Activated CD4-positive, alpha-beta memory T cell treated with anti-CD3 and anti-CD28 coated beads, Interleukin-2, amount 10 ng/mL, durations not matched to agents 7 days and 5 days (primary cell): ENCODE results near the gene TCEA3. TPM values are rescaled to one million over a fixed set of nuclear protein-coding genes. Genes with fewer than 3 reads are reported as not detected.
"Not testable (repeated sequence)": the region's sequence is repeated elsewhere in the genome, so short reads cannot be mapped to it uniquely, and the experiment has no call there.

Experiments
- CTCF ChIA-PET: fragments of 350-600 bp; sonication (Branson Sonifier 250); formaldehyde crosslinking; loops from one replicate; lab custom pipeline; 2021; ENCODE audit warnings: antibody characterized with exemption, inconsistent platforms; lab: Charles Lee
- POLR2A ChIA-PET: fragments of 350-600 bp; sonication (Branson Sonifier 250); formaldehyde crosslinking; loops from one replicate; lab custom pipeline; 2021; ENCODE audit warnings: antibody characterized with exemption; lab: Charles Lee
- DNase-seq: peaks from one replicate; pipeline ENCODE4 v3.0.0-alpha.2; 2020
- H3K27ac Mint-ChIP-seq: one replicate; pipeline ENCODE4 v1.8.0; 2021; ENCODE audit warnings: mild to moderate bottlenecking, mixed read lengths
- H3K27me3 Mint-ChIP-seq: one replicate; pipeline ENCODE4 v1.8.0; 2021; ENCODE audit warnings: mixed read lengths
- H3K36me3 Mint-ChIP-seq: one replicate; pipeline ENCODE4 v1.8.0; 2021; ENCODE audit warnings: low read depth, mixed read lengths
- H3K4me1 Mint-ChIP-seq: one replicate; pipeline ENCODE4 v1.8.0; 2021; ENCODE audit warnings: mixed read lengths
- H3K4me3 Mint-ChIP-seq: one replicate; pipeline ENCODE4 v1.8.0; 2021; ENCODE audit warnings: mild to moderate bottlenecking, mixed read lengths
- H3K9me3 Mint-ChIP-seq: one replicate; pipeline ENCODE4 v1.8.0; 2021; ENCODE audit warnings: mixed read lengths
- total RNA-seq, 2 experiments: library from RNA; stranded (reverse); gene quantifications; one replicate each; pipeline ENCODE4 v1.2.3, GENCODE V29; 2021

Gene TCEA3
- total RNA-seq, 2 experiments from 2014 or later, result 1.2 to 1.7 TPM

DNA sequence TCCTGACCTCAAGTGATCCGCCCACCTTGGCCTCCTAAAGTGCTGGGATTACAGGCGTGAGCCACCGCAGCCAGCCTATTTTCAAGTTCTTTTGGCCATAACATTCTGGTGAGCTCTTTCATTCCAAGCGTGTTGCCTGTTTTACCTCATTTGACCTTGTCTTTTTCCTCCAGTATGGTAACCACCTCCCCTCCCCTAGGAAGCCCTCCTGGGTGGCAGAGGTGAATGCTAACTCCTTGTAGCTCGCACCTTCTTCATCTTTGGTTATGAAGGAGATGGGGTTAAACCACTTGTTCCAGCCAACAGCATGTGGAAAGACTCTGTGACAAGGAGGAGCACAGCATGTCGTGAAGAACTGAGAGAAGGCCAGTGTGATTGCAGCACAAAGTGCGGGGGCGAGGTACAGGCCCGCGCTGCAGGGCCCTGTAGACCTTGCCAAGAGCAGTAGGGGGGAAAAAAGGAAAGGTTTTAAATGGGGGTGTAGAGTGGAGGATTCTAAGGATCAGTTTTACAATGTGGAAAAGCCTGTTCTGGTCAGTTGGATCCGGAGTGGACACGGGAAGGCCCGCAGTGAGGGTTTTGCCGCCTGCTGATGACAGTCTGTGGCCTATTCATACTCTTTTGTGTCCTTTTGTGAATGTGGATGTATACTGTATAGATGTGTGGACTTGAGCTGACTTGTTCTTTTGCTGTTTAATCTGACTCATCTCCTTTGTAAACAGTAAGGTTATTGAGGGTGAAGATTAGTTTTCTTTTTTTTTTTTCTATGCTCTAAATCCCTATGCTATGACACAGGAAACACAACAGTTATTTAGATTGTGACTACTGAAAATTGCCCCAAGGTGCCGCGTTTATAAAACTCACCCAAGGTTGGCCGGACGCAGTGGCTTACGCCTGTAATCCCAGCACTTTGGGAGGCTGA lies 47.4 kb downstream of the TCEA3 start:
- no peaks in the 10 kb centered on the region for H3K36me3 Mint-ChIP-seq
- H3K27ac Mint-ChIP-seq, result no peak overlapping the region
- ChIA-PET CTCF (interaction anchor here (0.6 to 1.1 kb wide), 2 partner anchors 26 to 400 kb away, joined by 3 to 5 read pairs; no protein-coding TSS in a partner anchor), POLR2A (interaction anchor here (0.7 kb wide), 1 partner anchor 109 kb away, joined by 3 read pairs; no protein-coding TSS in a partner anchor)
- H3K9me3 Mint-ChIP-seq, result no peaks in the 10 kb centered on the region
- H3K27me3 Mint-ChIP-seq, result peaks cover 5% of the 10 kb centered on the region
- no peaks in the 10 kb centered on the region for H3K4me1 Mint-ChIP-seq
- no peak overlapping the region for H3K4me3 Mint-ChIP-seq
- DNase-seq, result no peak

DNA sequence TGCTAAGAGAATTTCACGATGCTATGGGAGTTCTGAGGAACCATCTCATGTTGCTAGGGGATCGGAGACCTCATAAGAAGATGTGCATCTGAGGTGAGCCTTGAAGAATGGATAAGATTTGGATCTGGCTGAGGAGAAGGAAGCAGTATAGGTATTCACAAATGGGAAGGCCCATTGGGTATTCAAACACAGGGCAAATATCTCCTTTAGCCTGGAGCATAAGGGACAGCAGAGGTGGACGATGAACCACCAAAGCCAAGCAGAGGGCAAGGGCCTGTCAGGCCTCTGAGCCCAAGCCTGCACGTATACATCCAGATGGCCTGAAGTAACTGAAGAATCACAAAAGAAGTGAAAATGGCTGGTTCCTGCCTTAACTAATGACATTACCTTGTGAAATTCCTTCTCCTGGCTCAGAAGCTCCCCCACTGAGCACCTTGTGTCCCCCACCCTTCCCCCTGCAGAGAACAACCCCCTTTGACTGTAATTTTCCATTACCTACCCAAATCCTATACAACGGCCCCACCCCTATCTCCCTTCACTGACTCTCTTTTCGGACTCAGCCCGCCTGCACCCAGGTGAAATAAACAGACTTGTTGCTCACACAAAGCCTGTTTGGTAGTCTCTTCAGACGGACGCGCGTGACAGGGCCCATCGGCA lies 50.3 kb downstream of the TCEA3 start:
- H3K9me3 Mint-ChIP-seq, H3K27ac Mint-ChIP-seq, H3K27me3 Mint-ChIP-seq, POLR2A ChIA-PET, DNase-seq, H3K36me3 Mint-ChIP-seq, H3K4me3 Mint-ChIP-seq: not testable (repeated sequence)
- H3K4me1 Mint-ChIP-seq, result peaks cover 14% of the 10 kb centered on the region
- CTCF ChIA-PET, result interaction anchor here (0.7 kb wide), 1 partner anchor 30 kb away, joined by 3 read pairs; no protein-coding TSS in a partner anchor

DNA sequence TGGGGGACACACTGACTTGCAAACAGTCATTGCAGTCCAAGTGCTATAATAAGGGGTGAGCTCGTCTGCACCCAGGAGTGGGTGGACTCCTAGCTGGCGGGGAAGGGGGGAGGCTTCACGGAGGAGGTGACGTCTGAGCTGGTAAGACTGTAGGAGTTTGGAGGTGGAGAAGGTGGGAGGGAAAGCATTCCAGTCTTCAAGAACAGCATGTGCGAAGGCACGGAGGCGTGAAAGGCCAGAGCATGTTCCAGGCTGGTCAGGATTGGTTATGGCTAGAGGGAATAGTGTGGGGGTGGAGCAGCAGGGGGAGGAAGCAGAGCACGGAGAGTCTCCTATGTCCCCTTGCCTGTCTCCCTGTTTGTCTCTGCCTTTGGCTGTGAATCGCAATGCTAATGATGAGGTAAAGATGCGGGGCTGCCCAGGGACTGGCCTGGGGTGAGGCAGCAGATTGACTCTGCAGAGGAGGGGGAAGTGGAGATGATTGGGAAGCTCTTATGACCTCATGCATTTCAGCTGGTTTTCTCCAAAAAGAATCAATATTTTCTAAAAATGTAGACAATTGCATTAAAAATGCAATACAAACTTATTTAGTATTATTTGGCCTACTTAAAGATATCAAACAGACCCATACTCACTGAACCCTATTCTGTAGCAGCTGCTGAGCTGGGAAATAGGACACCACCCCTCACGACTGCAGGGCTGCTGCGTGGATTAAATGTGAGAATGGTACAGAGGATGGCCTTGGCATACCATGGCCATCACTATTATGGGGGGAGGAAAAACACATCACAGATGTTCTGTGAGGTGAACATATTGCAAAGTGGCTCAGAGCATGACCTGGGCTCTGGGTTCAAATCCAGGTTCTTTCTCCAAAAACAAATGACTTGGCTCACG lies 52.3 kb downstream of the TCEA3 start:
- Mint-ChIP-seq H3K4me3 (no peak overlapping the region), H3K27me3 (no peaks in the 10 kb centered on the region), H3K36me3 (peaks cover 10% of the 10 kb centered on the region), H3K4me1 (peaks cover 21% of the 10 kb centered on the region), H3K27ac (no peak overlapping the region), H3K9me3 (no peaks in the 10 kb centered on the region)
- CTCF ChIA-PET, result no interaction called here
- DNase-seq, result no peak
- POLR2A ChIA-PET, result interaction anchor here (1.0 to 1.2 kb wide), 2 partner anchors 10 to 17 kb away, joined by 3 read pairs; no protein-coding TSS in a partner anchor

DNA sequence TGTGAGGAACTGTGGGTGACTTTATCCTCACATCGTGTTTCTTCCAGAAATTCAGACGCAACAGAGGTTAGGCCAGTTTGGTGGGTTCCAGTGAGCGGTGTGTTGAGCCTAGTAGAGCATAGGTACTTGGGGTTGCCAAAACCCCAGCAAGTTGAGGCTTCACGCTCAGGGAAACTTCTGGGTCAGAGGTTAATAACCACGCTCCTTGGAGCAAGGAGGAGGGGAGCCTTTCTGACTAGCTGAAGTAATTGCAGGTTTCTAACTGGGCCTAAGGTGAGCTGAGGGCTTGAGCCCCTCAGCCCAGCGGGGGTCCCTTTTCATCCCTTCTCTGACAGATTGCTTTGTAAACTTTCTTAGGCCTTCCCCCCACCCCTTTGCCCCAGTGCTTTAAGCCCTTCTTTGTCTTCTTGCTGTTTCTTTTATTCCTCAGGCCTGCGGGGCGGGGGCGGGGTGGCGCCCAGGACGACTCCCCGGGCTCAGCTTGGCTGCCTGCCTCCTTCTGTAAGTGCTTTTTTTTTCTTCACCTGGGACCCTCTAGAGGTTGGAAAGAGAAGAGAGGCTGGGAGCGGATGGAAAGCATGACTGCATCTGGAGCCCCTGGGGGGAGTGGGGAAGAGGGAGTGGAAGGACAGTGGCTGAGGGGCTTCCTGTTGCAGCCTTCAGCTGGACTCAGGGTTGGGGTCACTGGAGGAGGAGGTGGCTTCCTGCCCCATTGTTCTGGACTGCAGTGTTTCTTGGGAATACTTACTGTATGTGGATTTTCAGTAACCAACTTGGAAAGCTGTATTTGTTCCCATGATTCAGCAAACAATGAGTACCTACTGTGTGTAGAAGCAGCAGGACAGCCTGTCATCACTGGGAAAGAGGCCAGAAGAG lies 53.6 kb downstream of the TCEA3 start:
- POLR2A ChIA-PET, result interaction anchor here (1.2 to 3.6 kb wide), 2 partner anchors 8 to 26 kb away, joined by 3 to 60 read pairs; partner anchors contain the start of gene HNRNPR
- H3K4me3 Mint-ChIP-seq, result no peak overlapping the region
- H3K4me1 Mint-ChIP-seq, result peaks cover 31% of the 10 kb centered on the region
- H3K36me3 Mint-ChIP-seq, result peaks cover 22% of the 10 kb centered on the region
- H3K9me3 Mint-ChIP-seq, result peaks cover 8% of the 10 kb centered on the region
- H3K27ac Mint-ChIP-seq, result no peak overlapping the region
- H3K27me3 Mint-ChIP-seq, result no peaks in the 10 kb centered on the region
- DNase-seq, result no peak
- CTCF ChIA-PET, result no interaction called here

DNA sequence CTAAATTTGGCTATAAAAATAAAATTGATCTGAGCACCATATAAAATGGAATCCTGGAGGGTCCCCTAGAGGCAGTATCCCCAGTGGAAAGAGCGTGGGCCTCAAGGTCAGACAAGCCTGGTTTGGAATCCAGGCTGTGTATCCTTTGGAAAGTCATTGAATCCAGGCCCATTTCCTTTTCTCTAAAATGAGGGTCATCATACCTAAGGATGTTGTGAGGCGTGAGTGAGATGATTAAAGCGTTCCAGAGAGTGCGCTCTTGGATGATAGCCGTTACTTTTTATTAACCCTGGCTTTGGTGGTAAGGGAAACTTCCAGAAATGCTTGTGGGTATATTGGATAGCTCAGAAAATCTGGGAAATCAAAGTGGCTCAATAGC lies 54.2 kb downstream of the TCEA3 start:
- H3K36me3 Mint-ChIP-seq, result peaks cover 26% of the 10 kb centered on the region
- peaks cover 10% of the 10 kb centered on the region for H3K9me3 Mint-ChIP-seq
- CTCF ChIA-PET, result interaction anchor here (0.8 kb wide), 1 partner anchor 26 kb away, joined by 3 read pairs; the partner anchor contains the start of gene HNRNPR
- no peak overlapping the region for H3K27ac Mint-ChIP-seq
- H3K4me3 Mint-ChIP-seq, result peak overlapping the region; percentile 98
- peaks cover 31% of the 10 kb centered on the region for H3K4me1 Mint-ChIP-seq
- POLR2A ChIA-PET, result interaction anchor here (3.6 kb wide), 1 partner anchor 25 kb away, joined by 60 read pairs; the partner anchor contains the start of gene HNRNPR
- no peak for DNase-seq
- H3K27me3 Mint-ChIP-seq, result no peaks in the 10 kb centered on the region

DNA sequence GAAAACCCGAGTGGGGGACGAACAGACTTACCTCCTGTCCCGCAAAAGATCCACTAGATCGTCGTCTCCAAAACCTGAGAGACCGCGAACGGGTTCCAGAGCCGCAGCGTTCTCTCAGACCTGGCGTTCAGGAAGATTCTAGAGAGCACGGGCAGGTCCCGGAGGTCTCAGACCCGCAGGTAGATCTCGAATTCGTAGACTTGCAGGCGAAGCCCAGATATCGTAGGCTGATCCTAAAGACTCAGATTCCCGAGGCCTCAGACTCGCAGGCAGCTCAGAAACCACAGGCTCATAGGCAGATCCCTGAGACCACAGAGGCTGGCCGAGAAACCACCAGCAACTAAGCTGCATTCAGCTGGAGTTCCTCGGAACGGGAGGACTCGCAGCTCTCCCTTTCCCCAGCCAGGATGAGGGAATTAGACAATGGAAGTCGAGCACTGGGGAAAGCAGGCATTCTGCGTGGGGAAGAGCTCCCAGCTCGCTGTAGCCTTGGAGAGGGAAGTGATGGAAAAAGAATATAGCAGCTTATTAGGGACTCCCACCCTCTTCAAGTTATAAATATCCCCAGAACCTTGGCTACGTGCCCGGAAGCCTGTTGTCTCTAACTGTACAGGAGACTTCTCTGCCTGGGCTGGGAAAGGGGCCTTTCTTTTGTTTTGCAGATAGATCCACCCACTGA lies 55.1 kb downstream of the TCEA3 start, which contains the start of gene ZNF436:
ZNF436 (minus strand) TSS at position 502 of the 679 bp plus-strand sequence. CDS start 1,831 bp downstream, outside the sequence.
- peak; percentile 21 for DNase-seq
- H3K36me3 Mint-ChIP-seq, result peaks cover 32% of the 10 kb centered on the region
- ChIA-PET POLR2A (interaction anchor here (0.9 to 3.6 kb wide), 2 partner anchors 24 to 29 kb away, joined by 3 to 60 read pairs; partner anchors contain the start of gene HNRNPR), CTCF (interaction anchor here (0.8 kb wide), 1 partner anchor 25 kb away, joined by 3 read pairs; the partner anchor contains the start of gene HNRNPR)
- H3K9me3 Mint-ChIP-seq, result peaks cover 11% of the 10 kb centered on the region
- H3K27me3 Mint-ChIP-seq, result no peaks in the 10 kb centered on the region
- H3K27ac Mint-ChIP-seq, result peak within 1 kb of the TSS; percentile 99
- peaks cover 31% of the 10 kb centered on the region for H3K4me1 Mint-ChIP-seq
- peak within 1 kb of the TSS; percentile 98 for H3K4me3 Mint-ChIP-seq

DNA sequence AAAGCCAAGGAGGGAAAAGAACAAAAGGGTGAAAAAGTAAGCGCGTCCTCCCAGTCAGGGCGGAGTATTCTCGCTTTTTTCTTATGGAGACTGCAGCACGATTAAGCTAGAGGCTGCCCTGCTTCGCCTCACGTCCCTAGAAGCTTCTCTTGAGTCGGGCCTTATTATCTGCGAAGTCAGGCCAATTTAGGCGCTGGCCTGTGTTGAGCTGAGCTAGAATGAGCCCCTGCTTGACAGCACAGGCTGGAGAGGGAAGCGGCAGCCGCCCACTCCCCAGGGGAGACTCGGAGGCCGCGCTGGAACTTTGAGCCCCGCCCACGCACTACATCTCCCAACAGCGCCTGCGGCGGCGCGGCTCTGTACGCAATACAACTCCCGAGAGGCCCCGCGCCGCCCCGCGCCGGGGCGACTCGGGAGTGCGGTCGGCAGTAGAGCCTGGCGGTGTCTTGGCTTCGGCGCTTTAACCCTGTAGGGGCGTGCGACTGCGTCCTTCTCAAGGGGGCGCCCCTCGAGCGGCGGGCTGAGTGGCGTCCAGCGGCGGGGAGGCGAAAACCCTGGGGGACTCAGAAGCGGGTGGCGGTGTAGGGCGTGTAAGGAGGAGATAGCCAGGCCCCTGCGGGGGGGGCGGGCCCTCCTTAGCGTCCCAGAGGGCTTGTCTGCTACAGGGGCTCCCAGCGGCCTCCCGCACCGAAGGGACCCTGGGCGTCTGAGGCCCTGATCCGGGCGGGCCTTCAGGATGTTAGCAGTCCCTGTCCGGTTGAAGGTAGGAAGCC lies 55.8 kb downstream of the TCEA3 start:
- H3K4me3 Mint-ChIP-seq, result peak overlapping the region; percentile 98
- no peaks in the 10 kb centered on the region for H3K27me3 Mint-ChIP-seq
- H3K27ac Mint-ChIP-seq, result peak overlapping the region; percentile 99
- POLR2A ChIA-PET, result interaction anchor here (0.6 to 3.6 kb wide), 14 partner anchors 11 to 349 kb away, joined by 3 to 60 read pairs (median 6); partner anchors contain the start of genes ASAP3 and HNRNPR
- peak; percentile 88 for DNase-seq
- peaks cover 31% of the 10 kb centered on the region for H3K4me1 Mint-ChIP-seq
- CTCF ChIA-PET, result interaction anchor here (0.8 to 2.6 kb wide), 6 partner anchors 24 to 269 kb away, joined by 3 to 14 read pairs (median 4); partner anchors contain the start of gene HNRNPR
- peaks cover 40% of the 10 kb centered on the region for H3K36me3 Mint-ChIP-seq
- peaks cover 16% of the 10 kb centered on the region for H3K9me3 Mint-ChIP-seq

DNA sequence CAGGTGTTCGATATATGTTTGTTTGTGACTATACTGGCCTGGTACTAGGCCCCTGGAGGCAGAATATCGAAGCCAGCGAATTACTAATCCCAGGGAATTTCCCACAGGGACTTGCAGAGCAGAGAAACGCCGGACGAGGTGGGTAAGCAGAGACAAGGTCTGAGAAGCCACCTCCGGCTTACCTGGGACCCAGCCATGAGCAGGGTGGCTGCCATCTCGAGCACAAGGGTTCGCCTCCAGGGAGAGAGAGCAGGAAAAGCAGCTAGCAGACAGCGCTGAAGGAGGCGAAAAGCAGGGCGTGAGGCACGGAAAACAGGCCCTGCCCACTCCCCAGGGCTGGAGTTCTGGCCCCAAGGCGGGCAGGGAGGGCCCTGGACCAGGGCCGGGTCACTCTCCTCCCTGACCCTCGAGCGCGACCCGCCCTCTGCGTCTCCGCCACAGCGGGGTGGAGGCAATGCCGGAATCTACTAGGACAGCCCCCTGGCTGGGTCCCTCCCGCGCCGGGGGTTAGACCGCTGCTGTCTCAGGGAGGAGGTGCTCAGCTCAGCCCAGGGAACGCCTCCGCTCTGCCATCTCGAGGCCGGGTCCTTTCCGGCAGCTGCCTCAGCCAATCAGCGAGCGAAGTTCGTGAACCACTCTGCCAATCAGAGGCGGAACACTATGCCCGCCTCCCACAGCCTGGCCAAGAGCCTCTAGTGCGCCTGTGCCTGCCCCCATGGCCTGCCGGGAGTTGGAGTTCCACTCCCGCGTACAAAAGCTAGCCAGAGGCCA lies 56.6 kb downstream of the TCEA3 start:
- peaks cover 20% of the 10 kb centered on the region for H3K9me3 Mint-ChIP-seq
- no peaks in the 10 kb centered on the region for H3K27me3 Mint-ChIP-seq
- CTCF ChIA-PET, result interaction anchor here (0.8 to 2.6 kb wide), 6 partner anchors 23 to 269 kb away, joined by 3 to 14 read pairs (median 4); partner anchors contain the start of gene HNRNPR
- H3K27ac Mint-ChIP-seq, result peak overlapping the region; percentile 99
- peaks cover 47% of the 10 kb centered on the region for H3K36me3 Mint-ChIP-seq
- peak overlapping the region; percentile 98 for H3K4me3 Mint-ChIP-seq
- H3K4me1 Mint-ChIP-seq, result peaks cover 31% of the 10 kb centered on the region
- POLR2A ChIA-PET, result interaction anchor here (0.6 to 3.6 kb wide), 13 partner anchors 10 to 348 kb away, joined by 3 to 60 read pairs (median 7); partner anchors contain the start of genes ASAP3 and HNRNPR
- peak; percentile 99 for DNase-seq

DNA sequence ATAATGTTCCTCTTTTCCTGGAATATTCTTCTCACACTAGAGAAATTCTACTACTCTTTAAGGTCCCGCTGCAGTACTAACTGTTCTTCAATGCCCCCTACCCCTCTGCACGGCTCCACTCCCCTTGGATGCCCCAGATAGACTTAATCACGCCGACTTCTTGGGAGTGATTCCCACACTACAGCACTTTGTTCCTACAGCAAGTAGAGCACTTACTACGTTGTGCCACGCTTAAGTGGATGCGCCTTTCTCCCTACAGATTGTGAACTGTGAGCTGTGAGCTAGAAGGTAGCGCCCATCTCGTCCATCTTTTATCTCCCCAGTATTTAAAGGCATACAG lies 57.1 kb downstream of the TCEA3 start:
- no peak for DNase-seq
- Mint-ChIP-seq H3K27ac (peak overlapping the region; percentile 79), H3K4me1 (peaks cover 31% of the 10 kb centered on the region), H3K4me3 (peak overlapping the region; percentile 98), H3K27me3 (no peaks in the 10 kb centered on the region), H3K36me3 (peaks cover 52% of the 10 kb centered on the region), H3K9me3 (peaks cover 26% of the 10 kb centered on the region)
- ChIA-PET POLR2A (interaction anchor here (1.5 to 3.6 kb wide), 6 partner anchors 10 to 30 kb away, joined by 7 to 60 read pairs (median 10); partner anchors contain the start of gene HNRNPR), CTCF (interaction anchor here (1.0 to 2.6 kb wide), 3 partner anchors 23 to 270 kb away, joined by 4 to 14 read pairs (median 5); partner anchors contain the start of gene HNRNPR)
